ENCODE data around the gene CNST. TPM values are rescaled to one million over a fixed set of nuclear protein-coding genes. Genes with fewer than 3 reads are reported as not detected.
"Not testable (repeated sequence)": the region's sequence is repeated elsewhere in the genome, so short reads cannot be mapped to it uniquely, and the experiment has no call there.

Gene CNST
- total RNA-seq, 4 donors from 2014 or later = 21.2 to 31.2 (median 28.4) TPM

DNA sequence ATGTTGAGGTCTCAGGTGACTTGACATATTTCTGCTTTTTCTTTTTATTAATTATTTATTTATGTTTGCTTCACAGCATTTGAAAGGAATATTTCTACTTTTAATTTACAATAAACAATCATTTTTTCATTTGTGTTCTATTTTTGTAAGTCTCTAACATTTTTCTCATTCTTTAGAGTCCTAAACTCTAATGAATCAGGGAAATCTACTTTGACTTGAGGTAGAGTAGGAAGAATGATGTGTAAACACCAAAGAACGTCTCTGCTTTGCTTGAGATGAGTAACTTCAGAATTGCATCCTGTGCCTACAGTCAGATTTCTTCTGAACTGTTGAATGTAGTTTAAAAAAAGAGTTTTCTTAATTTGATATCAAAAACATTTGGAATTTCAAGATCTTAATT, 65.2 kb downstream of the CNST start:
- 83% methylated on average over 1 of the region's 1 CpG for WGBS, 2 donors
- intact Hi-C loops (cut with DNase I; ENCODE audit: low total_unique reads) = loop anchor here (10.0 kb wide), 1 partner anchor 297 kb away; no protein-coding TSS in a partner anchor
- TF ChIP-seq POLR2A (IDR thresholded peaks at IDR 0.05) = no peak
- TF ChIP-seq, protein P1, sequence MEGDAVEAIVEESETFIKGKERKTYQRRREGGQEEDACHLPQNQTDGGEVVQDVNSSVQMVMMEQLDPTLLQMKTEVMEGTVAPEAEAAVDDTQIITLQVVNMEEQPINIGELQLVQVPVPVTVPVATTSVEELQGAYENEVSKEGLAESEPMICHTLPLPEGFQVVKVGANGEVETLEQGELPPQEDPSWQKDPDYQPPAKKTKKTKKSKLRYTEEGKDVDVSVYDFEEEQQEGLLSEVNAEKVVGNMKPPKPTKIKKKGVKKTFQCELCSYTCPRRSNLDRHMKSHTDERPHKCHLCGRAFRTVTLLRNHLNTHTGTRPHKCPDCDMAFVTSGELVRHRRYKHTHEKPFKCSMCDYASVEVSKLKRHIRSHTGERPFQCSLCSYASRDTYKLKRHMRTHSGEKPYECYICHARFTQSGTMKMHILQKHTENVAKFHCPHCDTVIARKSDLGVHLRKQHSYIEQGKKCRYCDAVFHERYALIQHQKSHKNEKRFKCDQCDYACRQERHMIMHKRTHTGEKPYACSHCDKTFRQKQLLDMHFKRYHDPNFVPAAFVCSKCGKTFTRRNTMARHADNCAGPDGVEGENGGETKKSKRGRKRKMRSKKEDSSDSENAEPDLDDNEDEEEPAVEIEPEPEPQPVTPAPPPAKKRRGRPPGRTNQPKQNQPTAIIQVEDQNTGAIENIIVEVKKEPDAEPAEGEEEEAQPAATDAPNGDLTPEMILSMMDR (IDR thresholded peaks at IDR 0.05) = no peak
- no peak for DNase-seq (ENCODE audit: low spot score in 2 of 2)
- no peak overlapping the region for H3K4me3 ChIP-seq (ENCODE audit: low read depth, poor library complexity, severe bottlenecking)

DNA sequence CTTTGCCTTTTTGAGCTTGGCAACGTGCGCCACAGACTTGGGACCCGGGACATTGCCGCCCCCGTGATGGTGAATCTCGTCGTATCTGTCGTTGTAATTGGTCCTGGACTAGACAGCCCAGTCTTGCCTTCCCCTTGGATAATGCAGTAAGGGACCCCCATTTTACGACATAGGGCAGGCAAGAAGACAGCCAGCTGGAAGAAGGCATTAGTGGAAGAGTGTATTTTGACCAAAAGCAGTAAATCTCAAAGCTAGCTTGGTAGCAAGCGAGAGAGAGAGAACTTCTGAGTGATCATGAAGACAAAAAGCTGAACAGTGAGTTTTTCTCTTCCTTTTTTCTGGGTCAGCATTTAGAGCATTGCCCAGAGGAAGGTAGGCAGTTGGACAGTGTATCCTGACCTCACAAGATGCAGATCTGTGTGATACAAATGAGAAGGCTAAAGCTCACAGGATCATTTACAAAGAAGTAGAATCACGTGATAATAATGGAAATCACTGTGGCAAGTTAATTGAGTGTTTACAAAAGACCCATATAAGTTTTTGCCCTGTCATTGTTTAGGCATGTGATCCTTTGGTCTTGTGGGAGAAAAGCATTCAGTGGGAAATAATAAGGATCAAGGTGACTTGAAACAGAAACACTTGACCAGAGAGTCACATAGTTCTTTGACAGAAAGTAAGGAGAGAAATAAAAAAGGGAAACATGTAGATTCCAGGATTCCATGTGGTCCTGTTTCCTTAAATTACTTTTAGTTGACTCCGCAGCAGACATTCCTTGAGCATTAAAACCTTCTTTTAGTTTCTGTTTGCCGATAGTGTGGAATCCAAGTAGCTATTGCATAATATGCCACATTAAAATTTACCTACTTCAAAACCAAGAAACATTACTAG, 66.3 kb downstream of the CNST start:
- 92 to 94% methylated on average over 13 of the region's 13 CpGs for WGBS, 2 donors
- no peak for DNase-seq (ENCODE audit: low spot score in 2 of 2)

DNA sequence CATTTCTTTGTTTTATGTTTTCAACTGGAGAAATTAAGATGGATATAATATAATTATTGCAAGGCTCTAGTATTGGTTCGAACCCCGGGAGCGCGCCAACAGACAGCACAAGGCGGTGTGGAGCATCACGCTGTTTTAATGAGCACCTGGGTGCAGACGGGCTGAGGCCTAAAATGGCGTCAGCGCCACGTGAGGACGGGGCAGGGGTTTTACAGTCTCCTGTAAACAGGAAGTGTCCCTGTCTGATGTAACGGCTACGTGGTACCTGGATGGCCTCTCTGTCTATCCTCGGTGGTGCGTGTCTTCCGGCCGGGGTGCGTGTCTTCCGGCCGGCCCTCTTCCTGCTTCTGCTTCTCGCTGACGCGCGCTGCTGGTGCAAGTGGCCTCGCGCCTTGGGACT, 68.4 kb downstream of the CNST start:
- not testable (repeated sequence) for H3K4me3 ChIP-seq (ENCODE audit: low read depth, poor library complexity, severe bottlenecking); DNase-seq (ENCODE audit: low spot score in 2 of 2)
- intact Hi-C loops (cut with DNase I; ENCODE audit: low total_unique reads) = loop anchor here (10.0 kb wide), 1 partner anchor 300 kb away; no protein-coding TSS in a partner anchor
- 93 to 97% methylated on average over 17 to 19 of the region's 26 CpGs for WGBS, 2 donors

More for the DNA sequence above, 66.3 kb downstream of the CNST start:
- TF ChIP-seq, protein P1 (IDR thresholded peaks at IDR 0.05) = no peak
- TF ChIP-seq POLR2A (IDR thresholded peaks at IDR 0.05) = no peak
- intact Hi-C loops (cut with DNase I; ENCODE audit: low total_unique reads) = loop anchor here (10.0 kb wide), 1 partner anchor 298 kb away; no protein-coding TSS in a partner anchor
- no peak overlapping the region for H3K4me3 ChIP-seq (ENCODE audit: low read depth, poor library complexity, severe bottlenecking)

DNA sequence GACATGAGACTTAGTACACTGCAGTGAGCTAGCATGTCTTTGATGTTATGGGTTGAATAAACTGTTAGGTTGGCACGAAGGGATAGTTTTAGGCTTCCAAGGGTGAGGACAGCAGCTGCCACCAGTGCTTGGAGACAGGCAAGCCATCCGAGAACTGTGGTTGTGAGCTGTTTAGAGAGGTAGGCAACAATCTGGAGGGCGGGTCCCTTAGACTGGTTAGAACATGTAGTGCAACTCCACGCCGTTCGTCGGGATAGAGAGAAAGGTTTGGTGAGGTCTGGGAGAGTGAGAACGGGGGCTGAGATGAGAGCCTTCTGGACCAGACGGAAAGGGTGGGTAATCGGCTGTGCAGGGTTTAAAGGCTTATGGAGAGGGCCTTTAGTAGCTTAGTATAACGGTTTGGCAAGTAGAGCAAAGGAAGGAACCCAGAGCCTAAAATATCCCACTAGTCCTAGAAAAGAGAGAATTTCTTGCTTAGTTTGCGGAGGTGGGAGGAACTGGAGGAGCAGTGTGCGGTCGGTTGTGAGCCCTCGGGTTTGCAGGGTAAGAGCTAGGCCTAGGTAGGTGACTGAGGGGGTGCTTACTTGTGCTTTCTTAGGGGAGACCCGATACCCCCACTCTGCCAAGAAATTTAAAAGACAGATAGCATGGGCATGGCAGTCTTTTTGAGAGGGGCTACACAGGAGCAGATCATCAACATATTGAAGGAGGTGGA, 72.8 kb downstream of the CNST start:
- intact Hi-C loops (cut with DNase I; ENCODE audit: low total_unique reads) = loop anchor here (10.0 kb wide), 1 partner anchor 304 kb away; no protein-coding TSS in a partner anchor
- WGBS, 2 donors = 69 to 80% methylated on average over 16 of the region's 16 CpGs
- TF ChIP-seq, protein P1 (IDR thresholded peaks at IDR 0.05) = no peak
- TF ChIP-seq POLR2A (IDR thresholded peaks at IDR 0.05) = no peak

DNA sequence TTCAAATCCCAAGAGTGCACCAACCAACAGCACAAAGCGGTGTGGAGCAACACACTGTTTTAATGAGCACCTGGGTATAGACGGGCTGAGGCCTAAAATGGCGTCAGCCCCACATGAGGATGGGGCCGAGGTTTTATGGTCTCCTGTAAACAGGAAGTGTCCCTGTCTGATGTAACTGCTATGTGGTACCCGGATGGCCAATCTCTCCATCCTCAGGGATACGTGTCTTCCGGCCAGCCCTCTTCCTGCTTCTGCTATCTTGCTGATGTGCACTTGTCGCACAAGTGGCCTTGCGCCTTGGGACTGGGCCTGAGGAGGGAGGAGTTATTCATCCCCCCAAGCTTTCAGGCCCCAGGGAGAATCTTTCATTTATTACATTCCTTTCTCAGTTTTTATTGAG, 73.5 kb downstream of the CNST start:
- 70 to 83% methylated on average over 9 of the region's 9 CpGs for WGBS, 2 donors
- intact Hi-C loops (cut with DNase I; ENCODE audit: low total_unique reads) = loop anchor here (10.0 kb wide), 1 partner anchor 305 kb away; no protein-coding TSS in a partner anchor
- no peak for DNase-seq (ENCODE audit: low spot score in 2 of 2)
- TF ChIP-seq, protein P1 (IDR thresholded peaks at IDR 0.05) = no peak
- TF ChIP-seq POLR2A (IDR thresholded peaks at IDR 0.05) = no peak
- H3K4me3 ChIP-seq (ENCODE audit: low read depth, poor library complexity, severe bottlenecking) = no peak overlapping the region

More for the DNA sequence above, 72.8 kb downstream of the CNST start:
- no peak for DNase-seq (ENCODE audit: low spot score in 2 of 2)
- no peak overlapping the region for H3K4me3 ChIP-seq (ENCODE audit: low read depth, poor library complexity, severe bottlenecking)

DNA sequence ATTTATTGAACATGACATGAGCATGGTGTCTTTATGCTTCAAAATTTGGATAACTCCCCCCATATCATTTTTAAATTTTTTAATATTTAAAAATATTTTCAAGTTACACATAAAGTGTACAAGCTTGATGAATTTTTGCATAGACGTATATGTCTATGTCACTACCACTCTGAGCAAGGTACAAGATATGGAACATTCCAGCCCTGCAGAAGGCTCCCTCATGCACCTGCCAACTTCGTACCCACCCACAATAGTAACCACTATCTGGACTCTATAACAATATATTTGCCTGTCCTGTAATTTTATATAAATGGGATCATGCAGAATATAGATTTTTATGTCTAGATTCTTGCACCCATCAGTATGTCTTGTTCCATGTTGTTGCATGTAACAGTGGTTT, 74.5 kb downstream of the CNST start:
- intact Hi-C loops (cut with DNase I; ENCODE audit: low total_unique reads) = no loop called here
- 89 to 94% methylated on average over 2 of the region's 2 CpGs for WGBS, 2 donors
- no peak overlapping the region for H3K4me3 ChIP-seq (ENCODE audit: low read depth, poor library complexity, severe bottlenecking)

More for the DNA sequence above, 74.5 kb downstream of the CNST start:
- no peak for DNase-seq (ENCODE audit: low spot score in 2 of 2)
- TF ChIP-seq POLR2A (IDR thresholded peaks at IDR 0.05) = no peak

All from lower leg skin (tissue), 4 donors.